Mucosa of descending colon (tissue), 3 donors: Measurements from ENCODE around the gene NPAS2. TPM values are rescaled to one million over a fixed set of nuclear protein-coding genes. Genes with fewer than 3 reads are reported as not detected.

Experiments
- ATAC-seq: fragments of 200-7000 bp; cut with Tn5 transposase; one replicate; pipeline ENCODE4 v1.9.1; 2020; ENCODE audit warnings: mild to moderate bottlenecking, moderate library complexity
- DNase-seq, 3 donors: peaks; one replicate each; pipeline ENCODE4 v3.0.0-alpha.2; 2020
- H3K36me3 ChIP-seq: fragments of 200-600 bp; one replicate; pipeline ENCODE4 v1.8.0; 2021; ENCODE audit warnings: low read depth, mild to moderate bottlenecking
- H3K4me1 ChIP-seq: fragments of 200-600 bp; one replicate; pipeline ENCODE4 v1.8.0; 2021; ENCODE audit warnings: low read depth, mild to moderate bottlenecking
- H3K4me3 ChIP-seq: fragments of 200-600 bp; one replicate; pipeline ENCODE4 v1.8.0; 2021; ENCODE audit warnings: mild to moderate bottlenecking
- H3K9me3 ChIP-seq: fragments of 200-600 bp; one replicate; pipeline ENCODE4 v1.8.0; 2021; ENCODE audit warnings: mild to moderate bottlenecking
- intact Hi-C, 2 donors: fragments of 100-400 bp; cut with DNase I in 1 of 2; cut with micrococcal nuclease in 1 of 2; formaldehyde crosslinking; loops; one replicate each; pipeline versions ENCODE4 v1.11.0 to v1.11.1; 2022; cut with DNase I, micrococcal nuclease
- total RNA-seq, 3 donors: library from RNA; stranded (reverse); fragmentation: NEBNext Ultra II Directional in 2 of 3; extraction: Animal tissue kit (Norgen Biotek cat#: 25700) in 2 of 3; gene quantifications; one replicate each; pipeline versions ENCODE4 v1.2.1 to v1.2.4, GENCODE V29; 2021 to 2023
- TF ChIP-seq, protein P1 (sequence below): fragments of 200-600 bp; IDR thresholded peaks from one replicate; pipeline ENCODE4 v1.8.0; 2022; ENCODE audit warnings: antibody characterized with exemption, mild to moderate bottlenecking
- donor health status: DM: no; HTN: no; CAD: no; lungs with moderate emphysema.
- donor health status: DM: no; HTN: no; CAD: no.
- donor health status: DM: no; HTN: yes; CAD: no.

Gene NPAS2
- total RNA-seq, 3 donors from 2014 or later = 42.5 to 53.1 (median 46.5) TPM

DNA sequence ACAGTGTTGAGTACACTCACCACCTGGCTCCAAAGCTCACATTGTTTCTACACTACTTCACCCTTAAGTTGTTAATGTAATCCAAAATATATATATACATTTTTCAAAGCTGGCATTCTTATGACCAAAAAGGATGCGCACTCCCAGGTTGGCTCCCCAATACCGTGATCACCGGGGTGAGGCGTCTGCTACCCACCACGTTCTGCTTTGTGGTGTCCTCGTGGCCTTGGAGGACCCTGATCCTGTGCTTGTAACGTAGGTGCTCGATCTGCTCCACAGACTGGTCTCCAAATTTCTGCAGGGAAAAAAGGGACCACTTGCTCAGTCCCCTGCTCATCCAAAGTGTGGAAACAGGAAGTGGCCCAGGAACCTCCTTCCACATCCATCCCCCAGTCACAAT lies 207.9 kb downstream of the NPAS2 start:
- Histone ChIP-seq H3K9me3 (no peaks in the 10 kb centered on the region), H3K4me1 (peaks cover 19% of the 10 kb centered on the region), H3K4me3 (no peak overlapping the region), H3K36me3 (no peaks in the 10 kb centered on the region)
- intact Hi-C loops = no loop called here
- DNase-seq (no peak), ATAC-seq (no peak)
- TF ChIP-seq, protein P1, sequence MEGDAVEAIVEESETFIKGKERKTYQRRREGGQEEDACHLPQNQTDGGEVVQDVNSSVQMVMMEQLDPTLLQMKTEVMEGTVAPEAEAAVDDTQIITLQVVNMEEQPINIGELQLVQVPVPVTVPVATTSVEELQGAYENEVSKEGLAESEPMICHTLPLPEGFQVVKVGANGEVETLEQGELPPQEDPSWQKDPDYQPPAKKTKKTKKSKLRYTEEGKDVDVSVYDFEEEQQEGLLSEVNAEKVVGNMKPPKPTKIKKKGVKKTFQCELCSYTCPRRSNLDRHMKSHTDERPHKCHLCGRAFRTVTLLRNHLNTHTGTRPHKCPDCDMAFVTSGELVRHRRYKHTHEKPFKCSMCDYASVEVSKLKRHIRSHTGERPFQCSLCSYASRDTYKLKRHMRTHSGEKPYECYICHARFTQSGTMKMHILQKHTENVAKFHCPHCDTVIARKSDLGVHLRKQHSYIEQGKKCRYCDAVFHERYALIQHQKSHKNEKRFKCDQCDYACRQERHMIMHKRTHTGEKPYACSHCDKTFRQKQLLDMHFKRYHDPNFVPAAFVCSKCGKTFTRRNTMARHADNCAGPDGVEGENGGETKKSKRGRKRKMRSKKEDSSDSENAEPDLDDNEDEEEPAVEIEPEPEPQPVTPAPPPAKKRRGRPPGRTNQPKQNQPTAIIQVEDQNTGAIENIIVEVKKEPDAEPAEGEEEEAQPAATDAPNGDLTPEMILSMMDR = no peak

DNA sequence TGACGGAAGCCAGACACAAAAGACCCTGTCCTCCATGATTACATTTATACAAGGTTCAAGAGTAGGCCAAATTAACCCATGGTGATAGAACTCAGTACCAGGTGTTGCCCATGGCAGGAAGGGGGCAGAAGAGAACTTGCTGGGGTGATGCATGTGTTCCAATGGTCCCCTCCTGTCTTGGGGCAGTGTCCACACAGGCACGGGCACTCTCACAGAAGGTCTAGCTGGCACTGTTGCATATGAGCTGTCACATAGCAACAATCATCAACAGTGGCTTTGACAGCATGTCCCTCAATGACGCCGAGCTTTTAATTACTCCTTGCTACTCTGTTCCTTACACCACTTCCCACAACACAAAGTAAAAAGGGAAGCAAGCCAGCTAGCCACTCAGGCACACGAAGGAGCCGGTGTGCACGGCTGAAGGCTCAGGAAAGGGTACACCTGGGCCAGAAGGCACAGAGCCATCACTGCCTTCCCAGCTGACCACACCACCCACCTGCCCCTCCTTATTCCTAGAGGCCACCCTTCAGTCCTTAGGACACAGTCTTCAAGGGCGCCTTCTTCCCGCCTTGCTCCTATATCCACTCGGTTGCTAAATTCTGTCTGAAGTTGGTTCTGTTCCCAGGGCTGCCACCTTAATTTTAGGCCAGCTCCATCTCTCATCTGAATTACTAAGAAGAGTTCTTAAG lies 211.1 kb downstream of the NPAS2 start:
- Histone ChIP-seq H3K36me3 (no peaks in the 10 kb centered on the region), H3K4me3 (no peak overlapping the region), H3K9me3 (no peaks in the 10 kb centered on the region), H3K4me1 (peaks cover 5% of the 10 kb centered on the region)
- DNase-seq (no peak), ATAC-seq (no peak)
- intact Hi-C loops = loop anchor here in 1 of 2 donors (10.0 kb wide), 1 partner anchor 124 kb away; the partner anchor contains the start of gene TBC1D8
- TF ChIP-seq, protein P1 = no peak

DNA sequence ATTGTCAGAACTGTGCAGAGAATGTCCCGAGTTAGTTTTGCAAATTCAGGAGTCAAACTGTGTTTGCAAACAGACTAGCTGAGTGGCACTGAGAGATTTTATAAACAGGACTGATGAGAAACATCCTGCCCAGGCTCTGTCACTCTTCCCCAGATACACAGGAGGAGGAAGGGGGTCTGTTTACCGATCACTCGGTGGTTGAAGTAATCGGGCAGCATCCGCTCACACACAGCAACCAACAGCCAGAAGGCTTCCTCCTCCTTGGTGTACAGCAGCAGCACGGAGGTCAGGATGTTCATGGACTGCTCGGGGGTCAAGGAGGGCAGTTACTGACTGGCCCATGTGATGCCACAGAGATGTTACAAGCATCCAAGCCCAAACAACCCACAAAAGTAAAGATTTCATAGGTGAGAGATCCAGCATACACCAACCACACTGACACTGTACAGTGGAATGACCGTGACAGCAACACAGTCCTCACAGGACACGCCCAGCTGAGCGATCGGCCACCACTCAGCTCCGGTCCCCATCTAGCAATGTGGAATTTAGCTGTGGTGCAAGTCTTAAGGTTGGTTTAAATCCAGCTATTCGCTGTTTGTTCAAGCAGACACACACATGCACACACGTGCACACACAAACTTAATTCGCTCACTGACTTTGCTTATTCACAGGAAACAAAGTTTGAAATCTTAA lies 212.3 kb downstream of the NPAS2 start:
- no peaks in the 10 kb centered on the region for H3K36me3 ChIP-seq
- intact Hi-C loops = loop anchor here in 1 of 2 donors (10.0 kb wide), 1 partner anchor 123 kb away; the partner anchor contains the start of gene TBC1D8

GRCh38 chr2:101036562-101036961 lies 216.6 kb downstream of the NPAS2 start:
- intact Hi-C loops = loop anchor here in 1 of 2 donors (10.0 kb wide), 1 partner anchor 118 kb away; the partner anchor contains the start of gene TBC1D8
- no peaks in the 10 kb centered on the region for H3K36me3 ChIP-seq
- H3K4me3 ChIP-seq = no peak overlapping the region
- DNase-seq = no peak
- TF ChIP-seq, protein P1 = no peak
- no peaks in the 10 kb centered on the region for H3K4me1 ChIP-seq
- ATAC-seq = no peak
- H3K9me3 ChIP-seq = no peaks in the 10 kb centered on the region

More for the DNA sequence above, 212.3 kb downstream of the NPAS2 start:
- Histone ChIP-seq H3K4me3 (no peak overlapping the region), H3K4me1 (no peaks in the 10 kb centered on the region), H3K9me3 (no peaks in the 10 kb centered on the region)
- TF ChIP-seq, protein P1 = no peak
- ATAC-seq = no peak
- no peak for DNase-seq

DNA sequence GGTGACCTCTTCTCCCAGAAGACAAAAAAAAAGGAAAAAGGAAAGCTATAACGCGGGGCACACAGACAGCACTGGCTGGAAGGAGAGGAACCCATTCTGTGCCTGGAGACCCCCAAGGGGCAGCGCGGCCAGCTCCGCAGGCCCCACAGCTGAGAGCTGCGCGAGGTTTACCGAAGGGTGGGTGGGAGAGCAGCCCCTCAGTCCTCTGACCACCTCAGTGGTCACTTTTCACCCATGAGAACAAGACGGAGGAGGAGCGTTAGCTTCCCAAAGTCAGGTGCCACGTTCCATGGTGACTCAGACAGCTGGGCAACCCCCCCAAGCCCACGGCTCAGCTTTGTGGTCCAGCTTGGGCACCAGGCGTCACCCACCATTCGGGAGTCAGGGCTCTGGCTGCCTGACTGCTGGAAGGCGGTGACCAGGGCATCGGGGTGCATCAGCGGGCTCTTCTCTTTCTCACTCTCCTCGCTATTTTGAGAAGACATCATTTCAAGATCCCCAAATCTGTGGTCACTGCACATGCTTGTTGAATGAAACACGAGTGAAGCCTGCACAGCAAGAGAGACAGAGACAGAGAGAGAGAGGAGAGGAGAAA lies 217.3 kb downstream of the NPAS2 start:
- intact Hi-C loops = loop anchor here in 1 of 2 donors (10.0 kb wide), 1 partner anchor 118 kb away; the partner anchor contains the start of gene TBC1D8
- ATAC-seq (no peak), DNase-seq (no peak)
- Histone ChIP-seq H3K4me1 (no peaks in the 10 kb centered on the region), H3K36me3 (no peaks in the 10 kb centered on the region), H3K9me3 (no peaks in the 10 kb centered on the region), H3K4me3 (no peak overlapping the region)
- TF ChIP-seq, protein P1 = no peak
